Pancreas (tissue), 10 donors: ENCODE data around the gene PGPEP1. TPM values are rescaled to one million over a fixed set of nuclear protein-coding genes. Genes with fewer than 3 reads are reported as not detected.

ENCODE experiments used
- ATAC-seq, 4 donors: fragments of 200-7000 bp; cut with Tn5 transposase; one replicate each; pipeline versions ENCODE4 v1.8.0 to v1.9.1; 2020; ENCODE audit warnings: mild to moderate bottlenecking in 4 of 4, moderate library complexity in 4 of 4
- DNase-seq, 6 donors: peaks; one replicate each; pipeline ENCODE4 v3.0.0-alpha.2; 2020
- FAIRE-seq: peaks from 2 replicates; lab custom pipeline; 2012; peaks lifted over from hg19 to GRCh38; lab: Jason Lieb, UNC
- H3K27ac ChIP-seq, 4 donors: fragments of 200-600 bp; sonication (generic); 1 replicate in 3 of 4; 2 replicates in 1 of 4; pipeline versions ENCODE4 v1.5.0 to v1.8.0; 2020
- H3K27me3 ChIP-seq, 4 donors: fragments of 200-600 bp; one replicate each; pipeline ENCODE4 v1.8.0; 2021
- H3K36me3 ChIP-seq, 3 donors: fragments of 200-600 bp; sonication (generic) in 1 of 3; one replicate each; pipeline versions ENCODE4 v1.5.0 to v1.8.0; 2020 to 2021
- H3K4me1 ChIP-seq, 3 donors: fragments of 200-600 bp; one replicate each; pipeline ENCODE4 v1.8.0; 2021
- H3K4me3 ChIP-seq, 4 donors: fragments of 200-600 bp; sonication (generic) in 2 of 4; one replicate each; pipeline versions ENCODE4 v1.5.0 to v1.8.0; 2020 to 2021
- H3K9me3 ChIP-seq, 4 donors: fragments of 200-600 bp; one replicate each; pipeline ENCODE4 v1.8.0; 2021
- WGBS, 2 donors: extraction: QIAGEN DNeasy Blood & Tissue Kit; methylation state at CpG; one replicate each; pipeline ENCODE4 v1.1.7; 2013; 5-methylcytosine and 5-hydroxymethylcytosine counted together
- intact Hi-C, 3 donors: fragments of 100-400 bp; cut with DNase I; formaldehyde crosslinking; loops; one replicate each; pipeline versions ENCODE4 v1.11.1 to v1.14.2; 2022
- polyA plus RNA-seq, 2 donors: library from polyadenylated mRNA; stranded (reverse); fragments of 200-250 nt; gene quantifications; one replicate each; pipeline ENCODE4 v1.2.3, GENCODE V29; 2013
- total RNA-seq, 6 donors: library from RNA; stranded (reverse); fragmentation: NEBNext Ultra II Directional in 4 of 6; extraction: Animal tissue kit (Norgen Biotek cat#: 25700) in 4 of 6; gene quantifications; one replicate each; pipeline versions ENCODE4 v1.2.1 to v1.2.4, GENCODE V29; 2021 to 2023
- TF ChIP-seq, protein P1 (sequence below), 4 donors: fragments of 200-600 bp; sonication (generic) in 3 of 4; IDR thresholded peaks; one replicate each; pipeline versions ENCODE4 v1.5.0 to v1.8.0; 2021; ENCODE audit warnings: antibody characterized with exemption in 4 of 4
- donor health status: healthy with polysubstance abuse.
- donor health status: DM: no; HTN: no; CAD: no; lungs with moderate emphysema.
- donor health status: DM: no; HTN: no; CAD: no.
- donor health status: control.
- donor health status: control.
- donor health status: Bipolar disorder and iron deficiency.
- donor health status: DM: yes; HTN: yes; CAD: no.
- donor health status: DM: no; HTN: no; CAD: no.
- donor health status: DM: no; HTN: no; CAD: no.
- donor health status: DM: yes; HTN: yes; CAD: no.

PGPEP1 gene
- total and polyA plus RNA-seq, 8 donors, result 10.4 to 44.4 (median 36.7) TPM

DNA sequence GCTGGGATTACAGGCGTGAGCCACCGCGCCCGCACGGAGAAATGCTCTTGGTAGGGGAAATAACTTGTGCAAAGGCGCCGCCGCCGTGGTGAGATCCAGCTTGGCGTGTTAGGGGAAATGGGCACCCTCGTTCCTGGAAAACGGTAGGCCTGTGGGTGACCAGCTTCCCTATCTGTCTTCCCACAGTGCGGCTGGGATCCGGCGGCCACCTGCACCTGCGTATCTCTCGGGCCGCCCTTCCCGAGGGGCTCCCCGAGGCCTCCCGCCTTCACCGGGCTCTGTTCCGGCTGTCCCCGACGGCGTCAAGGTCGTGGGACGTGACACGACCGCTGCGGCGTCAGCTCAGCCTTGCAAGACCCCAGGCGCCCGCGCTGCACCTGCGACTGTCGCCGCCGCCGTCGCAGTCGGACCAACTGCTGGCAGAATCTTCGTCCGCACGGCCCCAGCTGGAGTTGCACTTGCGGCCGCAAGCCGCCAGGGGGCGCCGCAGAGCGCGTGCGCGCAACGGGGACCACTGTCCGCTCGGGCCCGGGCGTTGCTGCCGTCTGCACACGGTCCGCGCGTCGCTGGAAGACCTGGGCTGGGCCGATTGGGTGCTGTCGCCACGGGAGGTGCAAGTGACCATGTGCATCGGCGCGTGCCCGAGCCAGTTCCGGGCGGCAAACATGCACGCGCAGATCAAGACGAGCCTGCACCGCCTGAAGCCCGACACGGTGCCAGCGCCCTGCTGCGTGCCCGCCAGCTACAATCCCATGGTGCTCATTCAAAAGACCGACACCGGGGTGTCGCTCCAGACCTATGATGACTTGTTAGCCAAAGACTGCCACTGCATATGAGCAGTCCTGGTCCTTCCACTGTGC, 47.9 kb downstream of the PGPEP1 start:
- ATAC-seq (peak; percentile 7 to 72 (median 66)), FAIRE-seq (no peak), DNase-seq (peak; percentile 73 to 94 (median 84))
- no peaks in the 10 kb centered on the region for H3K9me3 ChIP-seq
- peak overlapping the region in 3 of 4 donors; percentile 43 to 86 (median 61) for H3K4me3 ChIP-seq
- intact Hi-C loops, result no loop called here
- H3K27ac ChIP-seq, result peak overlapping the region in 3 of 4 donors; percentile 44 to 81 (median 52)
- H3K4me1 ChIP-seq, result peaks cover 7 to 17% (median 10%) of the 10 kb centered on the region in 3 donors
- H3K36me3 ChIP-seq, result peaks cover 0 to 18% (median 0%) of the 10 kb centered on the region in 3 donors
- TF ChIP-seq, protein P1, sequence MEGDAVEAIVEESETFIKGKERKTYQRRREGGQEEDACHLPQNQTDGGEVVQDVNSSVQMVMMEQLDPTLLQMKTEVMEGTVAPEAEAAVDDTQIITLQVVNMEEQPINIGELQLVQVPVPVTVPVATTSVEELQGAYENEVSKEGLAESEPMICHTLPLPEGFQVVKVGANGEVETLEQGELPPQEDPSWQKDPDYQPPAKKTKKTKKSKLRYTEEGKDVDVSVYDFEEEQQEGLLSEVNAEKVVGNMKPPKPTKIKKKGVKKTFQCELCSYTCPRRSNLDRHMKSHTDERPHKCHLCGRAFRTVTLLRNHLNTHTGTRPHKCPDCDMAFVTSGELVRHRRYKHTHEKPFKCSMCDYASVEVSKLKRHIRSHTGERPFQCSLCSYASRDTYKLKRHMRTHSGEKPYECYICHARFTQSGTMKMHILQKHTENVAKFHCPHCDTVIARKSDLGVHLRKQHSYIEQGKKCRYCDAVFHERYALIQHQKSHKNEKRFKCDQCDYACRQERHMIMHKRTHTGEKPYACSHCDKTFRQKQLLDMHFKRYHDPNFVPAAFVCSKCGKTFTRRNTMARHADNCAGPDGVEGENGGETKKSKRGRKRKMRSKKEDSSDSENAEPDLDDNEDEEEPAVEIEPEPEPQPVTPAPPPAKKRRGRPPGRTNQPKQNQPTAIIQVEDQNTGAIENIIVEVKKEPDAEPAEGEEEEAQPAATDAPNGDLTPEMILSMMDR (IDR thresholded peaks at IDR 0.05), result peak; percentile 92 to 100 (median 97)
- no peaks in the 10 kb centered on the region for H3K27me3 ChIP-seq
- 18 to 28% methylated on average over 75 to 86 of the region's 86 CpGs for WGBS, 2 donors

DNA sequence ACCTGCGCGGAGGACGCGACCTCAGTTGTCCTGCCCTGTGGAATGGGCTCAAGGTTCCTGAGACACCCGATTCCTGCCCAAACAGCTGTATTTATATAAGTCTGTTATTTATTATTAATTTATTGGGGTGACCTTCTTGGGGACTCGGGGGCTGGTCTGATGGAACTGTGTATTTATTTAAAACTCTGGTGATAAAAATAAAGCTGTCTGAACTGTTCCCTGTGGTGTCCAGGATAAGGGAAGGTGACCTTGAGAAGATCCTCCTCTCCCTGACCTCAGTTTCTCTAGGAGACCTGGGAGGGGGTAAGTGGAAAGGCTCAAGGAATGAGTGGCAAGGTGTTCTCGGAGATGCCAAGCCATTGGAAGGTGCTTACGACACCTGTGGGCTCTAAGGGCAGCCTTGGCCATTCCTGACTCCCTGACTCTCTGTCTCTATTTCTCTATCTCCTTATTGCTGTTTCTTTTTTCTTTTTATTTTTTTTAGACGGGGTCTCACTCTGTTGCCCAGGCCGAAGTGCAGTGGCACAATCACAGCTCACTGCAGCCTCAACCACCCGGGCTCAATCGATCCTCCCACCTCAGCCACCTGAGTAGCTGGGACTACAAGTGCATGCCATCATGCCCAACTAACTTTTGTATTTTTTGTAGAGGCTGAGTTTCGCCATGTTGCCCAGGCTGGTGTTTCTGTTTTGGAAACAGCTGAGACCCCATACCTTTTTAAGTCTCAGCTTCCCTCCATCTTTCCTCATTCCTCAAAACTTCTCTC, 48.7 kb downstream of the PGPEP1 start:
- Histone ChIP-seq H3K27me3 (no peaks in the 10 kb centered on the region), H3K4me1 (peaks cover 7 to 17% (median 10%) of the 10 kb centered on the region in 3 donors), H3K27ac (peak overlapping the region in 2 of 4 donors; percentile 52 to 81), H3K4me3 (peak overlapping the region in 3 of 4 donors; percentile 43 to 86 (median 61)), H3K36me3 (peaks cover 0 to 18% (median 0%) of the 10 kb centered on the region in 3 donors), H3K9me3 (no peaks in the 10 kb centered on the region)
- TF ChIP-seq, protein P1 (IDR thresholded peaks at IDR 0.05), result no peak
- ATAC-seq (no peak), DNase-seq (no peak), FAIRE-seq (no peak)
- intact Hi-C loops, result no loop called here
- 83 to 87% methylated on average over 13 of the region's 13 CpGs for WGBS, 2 donors

DNA sequence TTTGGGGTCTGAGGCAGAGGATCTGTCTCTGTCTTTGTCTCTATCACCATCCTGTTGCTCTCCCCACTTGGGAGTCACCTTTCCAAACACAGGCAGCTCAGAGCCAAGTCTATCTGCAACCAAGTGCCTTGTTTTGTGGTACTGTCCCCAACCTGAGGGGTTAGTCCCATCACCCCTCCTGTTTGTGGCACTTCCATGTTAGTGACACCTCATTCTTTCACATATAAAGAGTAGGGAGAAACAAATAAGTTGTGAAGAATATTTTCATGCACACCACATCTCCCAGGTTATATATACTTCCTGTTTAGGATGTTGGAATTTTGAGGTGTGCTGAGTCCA, 49.3 kb downstream of the PGPEP1 start:
- no peak for FAIRE-seq
- intact Hi-C loops, result loop anchor here in 1 of 3 donors (5.0 kb wide), 1 partner anchor 42 kb away; no protein-coding TSS in a partner anchor
- Histone ChIP-seq H3K9me3 (no peaks in the 10 kb centered on the region), H3K27ac (no peak overlapping the region), H3K36me3 (peaks cover 0 to 18% (median 0%) of the 10 kb centered on the region in 3 donors), H3K27me3 (no peaks in the 10 kb centered on the region), H3K4me1 (peaks cover 7 to 12% (median 10%) of the 10 kb centered on the region in 3 donors), H3K4me3 (peak overlapping the region in 1 of 4 donors; percentile 86)
- no peak for DNase-seq
- ATAC-seq, result peak in 1 of 4 donors; percentile 0
- TF ChIP-seq, protein P1 (IDR thresholded peaks at IDR 0.05), result no peak

DNA sequence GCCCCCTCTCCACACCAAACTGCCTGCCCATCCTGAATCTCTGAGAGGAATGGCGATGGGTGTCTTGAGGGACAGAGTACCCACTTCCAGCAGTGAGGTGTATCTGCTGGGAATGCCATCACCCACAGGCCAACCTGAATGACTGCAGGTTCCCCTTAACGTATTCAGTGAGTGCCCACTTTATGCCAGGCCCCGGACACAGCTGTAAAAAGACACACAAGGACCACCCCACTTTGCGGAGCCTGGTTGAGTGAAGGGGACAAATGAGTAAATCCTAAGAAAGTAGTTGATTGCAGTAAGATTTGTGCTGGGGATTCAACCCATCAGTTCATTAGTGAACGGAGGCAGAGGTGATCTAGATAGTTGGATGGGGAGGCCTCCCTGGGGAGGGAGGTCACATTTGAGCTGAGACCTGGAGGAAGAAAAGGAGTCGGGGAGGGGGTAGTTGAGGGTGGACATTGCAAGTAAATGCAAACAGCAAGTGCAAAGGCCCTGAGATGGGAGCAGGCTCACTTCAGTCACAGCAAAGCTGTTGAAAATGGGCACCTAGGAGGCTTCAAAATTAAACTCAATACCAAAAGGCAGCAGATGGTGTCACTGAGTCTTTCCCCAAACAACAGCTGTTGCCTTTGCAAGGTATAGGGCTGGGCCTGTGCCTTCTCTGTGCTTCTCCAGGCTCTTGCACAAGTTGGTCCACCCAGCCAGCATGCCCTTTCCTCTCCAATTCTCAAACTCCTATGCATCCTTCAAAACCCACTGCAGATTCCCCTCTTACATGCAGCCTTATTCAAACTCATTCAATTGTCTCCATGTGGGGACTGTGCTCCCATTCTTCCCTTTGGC, 49.9 kb downstream of the PGPEP1 start:
- FAIRE-seq, result no peak
- peak in 2 of 4 donors; percentile 1 to 16 for ATAC-seq
- peak in 1 of 6 donors; percentile 61 for DNase-seq
- H3K27ac ChIP-seq, result no peak overlapping the region
- TF ChIP-seq, protein P1 (IDR thresholded peaks at IDR 0.05), result no peak
- no peak overlapping the region for H3K4me3 ChIP-seq
- intact Hi-C loops, result loop anchor here in 1 of 3 donors (5.0 kb wide), 1 partner anchor 43 kb away; no protein-coding TSS in a partner anchor
- WGBS, 2 donors, result 90 to 95% methylated on average over 6 of the region's 6 CpGs
- H3K36me3 ChIP-seq, result peaks cover 0 to 18% (median 0%) of the 10 kb centered on the region in 3 donors
- no peaks in the 10 kb centered on the region for H3K27me3 ChIP-seq
- peaks cover 6 to 7% (median 6%) of the 10 kb centered on the region in 3 donors for H3K4me1 ChIP-seq
- H3K9me3 ChIP-seq, result no peaks in the 10 kb centered on the region
